Naive B cell (primary cell): ENCODE data around the gene TMEM184B. TPM values are rescaled to one million over a fixed set of nuclear protein-coding genes. Genes with fewer than 3 reads are reported as not detected.
"Not testable (repeated sequence)": the region's sequence is repeated elsewhere in the genome, so short reads cannot be mapped to it uniquely, and the experiment has no call there.

ENCODE experiments used
- ATAC-seq, 2 donors: fragments of 150-1000 bp; cut with Tn5 transposase; 2 replicates each; pipeline ENCODE4 v1.10.0; 2021; ENCODE audit warnings: low read depth in 2 of 2, mild to moderate bottlenecking in 2 of 2, moderate library complexity in 2 of 2
- DNase-seq: peaks from one replicate; pipeline ENCODE4 v3.0.0; 2022
- H3K27ac Mint-ChIP-seq, 6 donors: one replicate each; pipeline ENCODE4 v1.8.0; 2020 to 2022; ENCODE audit warnings: mild to moderate bottlenecking in 6 of 6, mixed read lengths in 6 of 6, moderate library complexity in 5 of 6, inconsistent platforms in 2 of 6
- H3K27me3 Mint-ChIP-seq, 3 donors: one replicate each; pipeline ENCODE4 v1.8.0; 2021 to 2022; ENCODE audit warnings: mixed read lengths in 3 of 3, mild to moderate bottlenecking in 1 of 3
- H3K36me3 Mint-ChIP-seq, 2 donors: one replicate each; pipeline ENCODE4 v1.8.0; 2020 to 2022; ENCODE audit warnings: mixed read lengths in 2 of 2, inconsistent platforms in 1 of 2, mild to moderate bottlenecking in 1 of 2
- H3K4me1 Mint-ChIP-seq, 3 donors: one replicate each; pipeline ENCODE4 v1.8.0; 2020 to 2022; ENCODE audit warnings: mixed read lengths in 3 of 3, inconsistent platforms in 1 of 3, mild to moderate bottlenecking in 1 of 3, moderate library complexity in 1 of 3
- H3K4me3 Mint-ChIP-seq, 8 donors: one replicate each; pipeline ENCODE4 v1.8.0; 2020 to 2022; ENCODE audit warnings: mild to moderate bottlenecking in 8 of 8, mixed read lengths in 8 of 8, moderate library complexity in 8 of 8, inconsistent platforms in 2 of 8
- H3K9me3 Mint-ChIP-seq, 7 donors: one replicate each; pipeline ENCODE4 v1.8.0; 2020 to 2022; ENCODE audit warnings: mixed read lengths in 7 of 7, mild to moderate bottlenecking in 5 of 7, inconsistent platforms in 2 of 7, moderate library complexity in 1 of 7
- polyA plus RNA-seq, 6 donors: library from polyadenylated mRNA; unstranded; fragments of 300-500 nt; fragmentation: Illumina TruSeq; gene quantifications; one replicate each; pipeline ENCODE4 v1.2.3, GENCODE V29; 2021; ENCODE audit warnings: low read depth in 6 of 6

The TMEM184B gene
- polyA plus RNA-seq, 6 donors from 2014 or later: 1.8 to 5.9 (median 4.1) TPM; not detected in 1

DNA sequence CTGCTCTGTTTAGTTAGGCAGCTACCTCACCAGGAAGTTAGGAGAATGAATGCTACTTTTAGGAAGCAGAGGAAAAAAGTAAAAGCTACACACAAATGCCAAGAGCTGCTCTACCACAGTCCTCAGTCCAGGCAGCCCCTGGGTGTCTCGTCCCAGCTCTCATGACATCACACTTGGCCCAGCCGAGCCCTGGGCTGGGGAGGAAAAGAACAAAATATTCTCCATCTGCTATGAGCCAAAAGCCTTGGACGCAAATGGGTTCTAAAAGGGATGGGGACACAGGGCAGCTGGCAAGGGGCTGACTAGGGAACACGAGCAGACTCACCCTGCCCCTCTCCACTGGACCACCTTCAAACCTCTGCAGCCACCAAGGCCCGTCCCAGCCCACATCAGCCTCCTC is 26.1 kb downstream of the TMEM184B start:
- peaks cover 0 to 7% (median 0%) of the 10 kb centered on the region in 7 donors for H3K9me3 Mint-ChIP-seq
- peaks cover 9 to 29% (median 13%) of the 10 kb centered on the region in 3 donors for H3K4me1 Mint-ChIP-seq
- DNase-seq (no peak), ATAC-seq (no peak)
- peak overlapping the region in 1 of 6 donors; percentile 22 for H3K27ac Mint-ChIP-seq
- no peaks in the 10 kb centered on the region for H3K27me3 Mint-ChIP-seq
- H3K36me3 Mint-ChIP-seq: peaks cover 0 to 27% of the 10 kb centered on the region in 2 donors
- H3K4me3 Mint-ChIP-seq: no peak overlapping the region

DNA sequence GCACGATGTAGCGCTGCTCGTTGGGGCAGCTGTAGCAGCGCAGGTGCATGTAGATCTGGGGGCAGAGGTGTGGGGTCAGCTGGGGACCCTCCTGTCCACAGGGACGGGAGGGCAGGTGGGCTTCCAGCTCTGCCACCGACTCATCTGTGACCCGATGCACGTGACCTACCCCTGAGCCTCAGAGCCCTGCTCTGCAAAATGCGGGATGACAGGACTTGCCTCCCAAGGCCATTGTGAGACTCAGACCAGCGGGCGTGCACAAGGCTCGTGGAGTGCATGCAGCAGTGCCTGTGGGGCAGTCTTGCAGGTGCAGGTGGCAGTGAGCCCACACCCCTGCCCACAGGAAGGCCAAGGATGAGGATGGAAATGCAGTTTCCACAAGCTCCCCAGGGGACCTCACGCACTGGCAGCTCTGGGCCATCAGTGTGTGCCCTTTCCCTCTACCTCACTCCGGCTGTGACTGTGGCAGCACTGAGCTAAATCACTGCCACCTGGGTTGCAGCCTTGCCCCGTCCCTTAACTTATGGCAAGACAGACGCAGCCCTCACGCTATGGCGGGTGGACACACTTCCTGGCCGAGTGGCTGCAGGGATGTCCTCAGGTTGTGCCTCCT is 26.7 kb downstream of the TMEM184B start:
- no peak for DNase-seq
- Mint-ChIP-seq H3K36me3 (peaks cover 0 to 27% of the 10 kb centered on the region in 2 donors), H3K27me3 (no peaks in the 10 kb centered on the region), H3K4me3 (no peak overlapping the region), H3K4me1 (peaks cover 9 to 29% (median 13%) of the 10 kb centered on the region in 3 donors), H3K9me3 (peaks cover 0 to 7% (median 0%) of the 10 kb centered on the region in 7 donors), H3K27ac (no peak overlapping the region)
- ATAC-seq: no peak

DNA sequence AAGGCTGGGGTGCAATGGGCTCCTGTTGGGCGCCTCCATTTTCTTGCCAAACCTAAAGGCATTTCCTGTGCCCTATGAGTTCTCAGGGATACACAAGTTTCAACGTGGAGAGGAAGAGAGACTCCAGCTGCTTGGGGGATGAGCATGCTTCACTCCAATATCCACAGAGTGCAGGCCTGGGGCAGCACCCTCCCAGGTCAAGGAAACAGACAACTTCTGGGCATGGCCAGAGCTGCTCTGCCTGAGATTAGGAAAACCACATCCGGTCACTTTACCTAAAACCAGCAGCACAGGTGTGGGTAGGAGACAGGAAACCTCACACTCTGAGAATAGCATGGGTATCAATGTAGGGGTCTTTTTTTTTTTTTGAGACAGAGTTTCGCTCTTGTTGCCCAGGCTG is 28.7 kb downstream of the TMEM184B start:
- H3K27ac Mint-ChIP-seq: peak overlapping the region in 2 of 6 donors; percentile 59 to 66
- no peak for DNase-seq
- peaks cover 0 to 33% of the 10 kb centered on the region in 2 donors for H3K36me3 Mint-ChIP-seq
- peaks cover 9 to 24% (median 13%) of the 10 kb centered on the region in 3 donors for H3K4me1 Mint-ChIP-seq
- no peaks in the 10 kb centered on the region for H3K27me3 Mint-ChIP-seq
- H3K9me3 Mint-ChIP-seq: peaks cover 0 to 2% (median 0%) of the 10 kb centered on the region in 7 donors
- no peak overlapping the region for H3K4me3 Mint-ChIP-seq
- no peak for ATAC-seq

DNA sequence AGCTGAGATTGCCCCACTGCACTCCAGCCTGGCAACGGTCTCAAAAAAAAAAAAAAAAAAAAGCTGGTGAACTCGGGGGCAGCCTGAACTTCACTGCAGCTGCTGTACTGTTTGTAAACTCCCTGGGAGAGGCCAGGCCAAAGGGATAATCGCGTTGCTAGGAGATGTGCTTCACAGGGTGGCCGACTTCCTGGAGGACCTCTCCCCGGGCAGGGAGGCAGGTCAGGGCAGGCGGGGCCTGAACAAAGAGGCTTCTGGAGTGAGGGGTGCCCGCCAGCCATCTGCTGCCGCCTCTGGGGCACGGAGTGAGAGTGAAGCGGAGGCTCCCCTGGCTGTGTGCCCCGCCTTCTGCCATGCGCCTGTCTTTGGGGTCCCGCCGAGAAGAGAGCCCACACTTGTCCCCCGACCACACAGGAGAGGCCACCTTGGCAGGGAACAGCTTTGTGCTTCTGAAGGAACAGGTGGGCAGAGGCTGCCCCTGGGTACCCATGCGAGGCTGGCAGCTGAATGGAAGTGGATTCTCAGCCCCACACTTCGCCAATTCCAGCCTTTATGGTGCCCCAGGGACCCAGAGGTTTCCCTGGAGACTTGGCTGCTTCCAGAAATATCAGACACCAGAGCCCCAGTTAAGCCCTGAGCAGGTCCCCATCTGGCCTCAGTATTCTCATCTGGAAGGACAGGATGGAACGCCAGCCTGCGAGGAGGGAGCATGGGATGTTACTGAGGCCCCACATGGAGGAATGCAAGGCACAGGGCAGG is 29.6 kb downstream of the TMEM184B start:
- peaks cover 9 to 24% (median 9%) of the 10 kb centered on the region in 3 donors for H3K4me1 Mint-ChIP-seq
- ATAC-seq: no peak
- peaks cover 0 to 27% of the 10 kb centered on the region in 2 donors for H3K36me3 Mint-ChIP-seq
- H3K27ac Mint-ChIP-seq: peak overlapping the region in 1 of 6 donors; percentile 19
- H3K4me3 Mint-ChIP-seq: peak overlapping the region in 1 of 8 donors; percentile 35
- no peak for DNase-seq
- no peaks in the 10 kb centered on the region for H3K27me3 Mint-ChIP-seq
- no peaks in the 10 kb centered on the region for H3K9me3 Mint-ChIP-seq

DNA sequence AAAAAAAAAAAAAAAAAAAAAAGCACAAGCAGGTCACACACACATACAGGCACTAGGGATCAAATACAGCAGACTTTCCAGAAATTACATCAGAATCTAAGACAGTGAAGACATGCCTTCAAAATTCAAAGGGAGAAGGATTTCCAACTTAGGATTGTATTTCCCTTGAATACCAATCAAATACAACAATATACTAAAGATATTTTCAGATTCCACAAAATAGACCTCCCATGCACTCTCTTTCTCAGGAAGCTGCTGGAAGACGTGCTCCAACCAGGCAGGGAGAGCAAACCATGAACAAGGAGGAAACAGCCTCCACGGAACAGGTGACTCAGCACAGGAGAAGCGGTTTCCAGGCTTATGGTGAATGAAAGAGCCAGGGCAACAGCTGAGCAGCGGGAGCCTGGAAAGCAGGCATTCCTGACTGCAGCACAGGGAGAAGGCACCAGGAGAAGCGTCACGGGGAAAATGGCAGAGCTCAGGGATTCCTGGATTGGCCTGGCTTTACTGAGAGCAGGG is 32.0 kb downstream of the TMEM184B start:
- no peak for DNase-seq
- Mint-ChIP-seq H3K27ac (peak overlapping the region in 1 of 6 donors; percentile 83), H3K27me3 (no peaks in the 10 kb centered on the region), H3K4me3 (peak overlapping the region in 1 of 8 donors; percentile 12), H3K4me1 (peaks cover 0 to 7% (median 0%) of the 10 kb centered on the region in 3 donors), H3K9me3 (no peaks in the 10 kb centered on the region), H3K36me3 (peaks cover 0 to 23% of the 10 kb centered on the region in 2 donors)
- no peak for ATAC-seq

DNA sequence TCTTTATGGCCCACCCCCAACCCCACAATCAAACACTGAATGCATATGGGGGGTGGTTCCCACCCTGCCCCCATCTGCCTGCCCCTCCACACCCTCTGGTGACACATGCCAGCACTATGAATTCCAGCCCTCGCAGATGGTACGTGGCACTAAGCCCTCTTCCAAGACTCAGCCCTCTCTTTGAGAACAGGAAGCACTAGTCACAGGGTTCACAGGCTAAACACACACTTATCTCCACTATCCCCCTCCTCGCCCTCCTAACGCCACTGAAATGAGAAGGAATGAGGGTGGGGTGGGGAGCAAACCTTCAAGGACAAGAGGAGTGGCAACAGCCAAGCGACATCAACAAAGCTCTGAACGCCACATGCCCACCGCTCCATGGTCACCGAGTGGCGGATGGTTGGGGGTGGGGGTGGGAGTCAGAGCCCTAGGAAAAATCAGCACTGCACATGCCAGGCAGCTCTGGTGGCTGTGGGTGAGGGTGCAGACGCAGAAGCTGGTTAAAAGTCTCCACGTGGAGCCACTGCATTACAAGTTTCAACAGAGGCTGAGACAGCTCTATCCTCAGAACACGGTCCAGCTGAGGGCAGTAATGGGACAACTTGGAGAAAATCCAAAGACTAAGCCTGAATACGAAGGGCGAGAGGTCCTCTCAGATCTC is 33.6 kb downstream of the TMEM184B start:
- Mint-ChIP-seq H3K4me1 (peaks cover 0 to 7% (median 0%) of the 10 kb centered on the region in 3 donors), H3K4me3 (peak overlapping the region in 1 of 8 donors; percentile 12), H3K36me3 (peaks cover 0 to 23% of the 10 kb centered on the region in 2 donors), H3K9me3 (no peaks in the 10 kb centered on the region), H3K27ac (no peak overlapping the region), H3K27me3 (no peaks in the 10 kb centered on the region)
- no peak for ATAC-seq
- no peak for DNase-seq

DNA sequence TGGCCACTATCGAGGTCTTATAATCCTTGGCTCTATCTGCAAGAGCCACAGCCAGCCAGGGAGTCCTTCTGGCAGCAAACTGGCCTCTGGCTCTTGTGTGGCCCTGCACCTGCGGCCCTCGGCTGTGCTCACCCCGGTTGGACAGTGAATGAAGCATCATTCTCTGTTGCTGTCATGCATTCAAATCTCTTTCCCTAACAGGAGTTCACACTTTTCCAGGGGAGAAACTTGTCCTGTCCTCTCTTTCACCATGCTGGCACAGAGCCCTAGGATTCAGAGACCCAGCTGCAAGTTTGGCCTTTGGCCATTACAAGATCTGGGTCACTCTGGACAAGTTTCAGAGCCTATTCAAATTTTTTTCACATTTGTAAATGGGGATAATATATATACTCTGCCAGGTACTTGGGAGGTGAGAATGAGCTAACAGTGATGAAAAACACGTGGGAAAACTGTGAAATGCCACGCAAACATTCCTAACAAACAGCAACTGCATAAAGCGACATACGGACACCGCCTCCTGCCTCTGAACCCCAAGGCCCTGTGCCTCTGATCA is 34.2 kb downstream of the TMEM184B start:
- Mint-ChIP-seq H3K27me3 (no peaks in the 10 kb centered on the region), H3K4me1 (peaks cover 0 to 4% (median 0%) of the 10 kb centered on the region in 3 donors), H3K27ac (no peak overlapping the region), H3K9me3 (no peaks in the 10 kb centered on the region), H3K36me3 (peaks cover 0 to 19% of the 10 kb centered on the region in 2 donors), H3K4me3 (no peak overlapping the region)
- DNase-seq (no peak), ATAC-seq (no peak)

DNA sequence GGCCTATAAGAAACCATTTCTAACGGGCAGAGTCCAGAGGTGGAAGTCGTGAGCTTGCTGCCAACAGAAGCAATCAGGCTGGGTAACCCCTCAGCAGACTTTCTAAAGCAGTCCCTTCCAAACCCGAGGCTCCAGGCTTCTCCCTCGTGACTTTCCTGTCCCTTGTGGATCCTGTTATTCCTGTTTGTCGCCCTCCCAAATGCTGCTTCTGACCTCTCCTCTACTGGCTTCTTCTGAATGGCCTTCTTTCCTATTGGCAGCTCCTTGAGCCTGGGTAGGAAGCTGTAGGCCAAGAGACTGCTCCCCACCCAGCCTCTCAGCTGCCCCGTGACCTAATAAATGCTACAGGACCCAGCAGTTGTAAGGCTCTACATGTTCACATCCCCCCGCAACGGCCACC is 36.0 kb downstream of the TMEM184B start:
- H3K27ac Mint-ChIP-seq: peak overlapping the region in 1 of 6 donors; percentile 76
- DNase-seq (no peak), ATAC-seq (no peak)
- H3K9me3 Mint-ChIP-seq: no peaks in the 10 kb centered on the region
- no peak overlapping the region for H3K4me3 Mint-ChIP-seq
- H3K36me3 Mint-ChIP-seq: peaks cover 0 to 14% of the 10 kb centered on the region in 2 donors
- no peaks in the 10 kb centered on the region for H3K4me1 Mint-ChIP-seq
- no peaks in the 10 kb centered on the region for H3K27me3 Mint-ChIP-seq

DNA sequence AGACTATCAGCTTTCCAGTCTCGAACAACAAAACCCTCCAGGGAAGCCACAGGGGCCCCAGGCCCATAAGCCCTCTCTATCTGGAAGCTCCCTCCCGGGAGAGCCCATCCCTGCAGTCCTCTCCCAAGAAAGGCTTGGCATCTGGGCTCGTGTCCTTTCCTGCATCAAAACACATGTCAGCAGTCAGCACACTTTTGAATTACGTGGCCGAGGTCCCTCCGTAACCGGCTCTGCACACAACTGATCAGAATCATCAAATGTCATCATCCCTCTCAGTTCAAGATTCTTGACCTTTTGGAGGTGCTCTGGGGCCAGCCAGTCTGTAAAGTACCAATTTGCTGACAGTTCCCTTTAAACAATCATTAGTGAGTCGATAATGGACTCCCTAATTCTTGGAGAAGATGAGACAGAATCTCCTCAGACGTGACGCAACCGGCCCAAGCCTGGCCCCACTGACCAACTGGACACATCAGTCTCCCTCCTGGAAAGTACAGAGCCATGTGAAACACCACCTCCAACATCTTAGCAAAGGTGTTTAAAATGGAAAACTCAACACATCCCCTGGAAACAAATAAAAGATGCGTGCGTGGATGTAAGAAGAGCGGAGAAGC is 37.5 kb downstream of the TMEM184B start:
- H3K36me3 Mint-ChIP-seq: peaks cover 0 to 17% of the 10 kb centered on the region in 2 donors
- ATAC-seq: no peak
- no peak overlapping the region for H3K4me3 Mint-ChIP-seq
- H3K4me1 Mint-ChIP-seq: no peaks in the 10 kb centered on the region
- peak overlapping the region in 1 of 6 donors; percentile 63 for H3K27ac Mint-ChIP-seq
- H3K9me3 Mint-ChIP-seq: no peaks in the 10 kb centered on the region
- DNase-seq: no peak
- no peaks in the 10 kb centered on the region for H3K27me3 Mint-ChIP-seq

DNA sequence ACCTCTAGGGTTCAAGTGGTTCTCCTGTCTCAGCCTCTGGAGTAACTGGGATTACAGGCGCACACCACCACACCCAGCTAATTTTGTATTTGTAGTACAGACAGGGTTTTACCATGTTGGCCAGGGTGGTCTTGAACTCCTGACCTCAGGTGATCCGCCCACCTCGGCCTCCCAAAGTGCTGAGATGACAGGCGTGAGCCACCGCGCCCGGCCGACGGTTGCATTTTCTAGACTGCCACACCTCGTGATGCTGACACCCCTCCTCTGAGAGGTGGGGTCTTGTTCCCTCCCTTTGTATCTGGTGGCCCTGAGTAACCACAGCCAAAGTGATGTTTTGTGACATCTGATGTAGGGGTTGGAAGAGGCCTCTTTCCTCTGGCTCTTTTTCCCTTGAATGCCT is 39.0 kb downstream of the TMEM184B start:
- H3K36me3 Mint-ChIP-seq: peaks cover 0 to 13% of the 10 kb centered on the region in 2 donors
- not testable (repeated sequence) for H3K4me1 Mint-ChIP-seq, DNase-seq, H3K9me3 Mint-ChIP-seq, ATAC-seq, H3K27me3 Mint-ChIP-seq
- H3K4me3 Mint-ChIP-seq: peak overlapping the region in 1 of 8 donors; percentile 54
- H3K27ac Mint-ChIP-seq: peak overlapping the region in 1 of 6 donors; percentile 59

DNA sequence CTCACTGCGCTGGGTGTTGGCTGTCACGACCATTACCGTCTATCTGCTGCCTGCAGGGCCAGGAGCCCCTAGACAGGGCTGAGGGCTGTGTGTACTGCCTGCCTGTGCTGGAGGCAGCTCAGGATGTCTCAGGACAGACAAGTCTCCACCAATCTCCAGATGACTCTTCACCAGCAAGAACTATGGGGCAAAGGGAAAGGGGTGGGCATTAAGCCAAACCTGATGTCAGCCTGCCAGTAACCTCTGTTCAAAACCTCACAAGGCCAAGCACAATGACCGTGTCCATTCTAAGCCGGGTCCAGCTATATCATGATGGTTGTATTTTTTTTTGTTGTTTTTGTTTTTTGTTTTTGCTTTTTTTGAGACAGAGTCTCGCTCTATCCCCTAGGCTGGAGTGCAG is 39.4 kb downstream of the TMEM184B start:
- Mint-ChIP-seq H3K4me3 (no peak overlapping the region), H3K4me1 (peaks cover 0 to 5% (median 0%) of the 10 kb centered on the region in 3 donors), H3K36me3 (peaks cover 0 to 17% of the 10 kb centered on the region in 2 donors), H3K9me3 (no peaks in the 10 kb centered on the region), H3K27me3 (no peaks in the 10 kb centered on the region), H3K27ac (peak overlapping the region in 1 of 6 donors; percentile 59)
- no peak for DNase-seq
- ATAC-seq: no peak

DNA sequence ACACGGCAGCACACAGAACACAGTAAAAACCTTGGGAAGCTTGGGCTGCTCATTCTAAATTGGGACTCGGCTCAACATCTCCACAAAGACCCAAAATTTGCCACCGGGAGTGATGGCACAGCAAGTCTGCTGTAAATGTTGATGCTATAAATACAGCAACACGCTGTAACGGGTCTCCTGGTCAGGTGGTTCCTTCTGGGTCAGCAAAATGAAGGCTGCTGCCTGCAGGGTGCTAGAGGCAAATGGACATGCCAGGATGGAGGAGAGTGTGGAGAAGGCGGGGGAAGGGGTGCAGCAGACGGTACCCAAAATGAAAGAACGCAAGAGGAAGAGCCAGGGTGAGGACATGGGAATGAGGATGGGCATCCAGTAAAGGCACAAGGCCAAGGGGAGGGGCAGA is 40.6 kb downstream of the TMEM184B start:
- H3K9me3 Mint-ChIP-seq: no peaks in the 10 kb centered on the region
- ATAC-seq: no peak
- H3K27me3 Mint-ChIP-seq: no peaks in the 10 kb centered on the region
- H3K27ac Mint-ChIP-seq: no peak overlapping the region
- H3K36me3 Mint-ChIP-seq: peaks cover 0 to 19% of the 10 kb centered on the region in 2 donors
- no peak overlapping the region for H3K4me3 Mint-ChIP-seq
- no peak for DNase-seq
- H3K4me1 Mint-ChIP-seq: peaks cover 0 to 5% (median 0%) of the 10 kb centered on the region in 3 donors

DNA sequence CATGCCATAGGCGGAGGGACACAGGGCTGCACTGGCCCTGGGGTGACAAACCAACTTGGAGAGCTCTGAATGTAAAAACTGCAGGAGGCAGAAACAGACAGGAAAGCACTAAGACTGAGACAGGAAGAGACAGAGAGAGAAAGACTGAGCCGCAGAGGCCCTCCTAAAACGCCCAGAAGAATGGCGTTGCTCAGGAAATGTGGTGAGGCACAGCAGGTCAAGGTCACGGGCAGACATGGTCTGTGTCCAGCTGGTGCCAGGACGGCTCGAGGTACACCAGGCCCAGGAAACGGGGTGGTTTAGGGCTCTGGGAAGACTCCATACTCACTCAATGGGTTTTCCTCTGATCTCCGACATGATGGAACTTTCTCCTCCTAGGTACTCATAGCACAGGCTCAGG is 41.9 kb downstream of the TMEM184B start:
- H3K27me3 Mint-ChIP-seq: no peaks in the 10 kb centered on the region
- no peak overlapping the region for H3K4me3 Mint-ChIP-seq
- peaks cover 0 to 19% of the 10 kb centered on the region in 2 donors for H3K36me3 Mint-ChIP-seq
- peaks cover 0 to 5% (median 0%) of the 10 kb centered on the region in 3 donors for H3K4me1 Mint-ChIP-seq
- peak overlapping the region in 1 of 6 donors; percentile 72 for H3K27ac Mint-ChIP-seq
- H3K9me3 Mint-ChIP-seq: no peaks in the 10 kb centered on the region
- ATAC-seq (no peak), DNase-seq (no peak)
